Epithelial cell of esophagus (primary cell): Measurements from ENCODE around the gene C17orf100.

Experiments
- DNase-seq: peaks from one replicate; pipeline ENCODE4 v3.0.0; 2010; ENCODE audit warnings: low read depth
- H3K4me3 ChIP-seq: 2 replicates; pipeline ENCODE4 v1.5.1; 2011; ENCODE audit warnings: mild to moderate bottlenecking, low read length, control low read depth
- CTCF ChIP-seq: IDR thresholded peaks from 2 replicates; pipeline ENCODE4 v1.5.1; 2011; ENCODE audit warnings: low read depth, mild to moderate bottlenecking, low read length, control low read depth, inconsistent platforms; ENCODE audit not compliant: insufficient read depth; ENCODE audit errors: missing control alignments

The C17orf100 gene

GRCh38 chr17:6670571-6670970 lies 19.0 kb downstream of the C17orf100 start:
- no peak for TF ChIP-seq CTCF
- no peak overlapping the region for H3K4me3 ChIP-seq
- DNase-seq, result peak; percentile 69

GRCh38 chr17:6670999-6671398 lies 19.4 kb downstream of the C17orf100 start:
- H3K4me3 ChIP-seq, result no peak overlapping the region
- TF ChIP-seq CTCF, result no peak
- DNase-seq, result no peak

GRCh38 chr17:6671431-6671830 lies 19.9 kb downstream of the C17orf100 start:
- no peak overlapping the region for H3K4me3 ChIP-seq
- DNase-seq, result peak; percentile 50
- TF ChIP-seq CTCF, result no peak

GRCh38 chr17:6674586-6674985 lies 23.0 kb downstream of the C17orf100 start:
- no peak for TF ChIP-seq CTCF
- H3K4me3 ChIP-seq, result no peak overlapping the region

GRCh38 chr17:6675201-6675825 lies 23.8 kb downstream of the C17orf100 start:
- DNase-seq, result peak; percentile 12
- no peak overlapping the region for H3K4me3 ChIP-seq
- no peak for TF ChIP-seq CTCF

More at GRCh38 chr17:6674586-6674985, 23.0 kb downstream of the C17orf100 start:
- DNase-seq, result no peak

- TF ChIP-seq CTCF, result no peak
- DNase-seq, result no peak
- H3K4me3 ChIP-seq, result no peak overlapping the region
Observed at GRCh38 chr17:6676802-6677157, 25.2 kb downstream of the C17orf100 start.

GRCh38 chr17:6677158-6677831 lies 25.7 kb downstream of the C17orf100 start:
- DNase-seq, result peak; percentile 39
- H3K4me3 ChIP-seq, result no peak overlapping the region

More at GRCh38 chr17:6677158-6677831, 25.7 kb downstream of the C17orf100 start:
- TF ChIP-seq CTCF, result no peak
